ENCODE data around the gene HOXD3.

GRCh38 chr2:176109192-176109901 is 47.8 kb upstream of the HOXD3 start:
- TF ChIP-seq CTCF (IDR thresholded peaks at IDR 0.05) (no peak), POLR2A (IDR thresholded peaks at IDR 0.05) (no peak), EP300 (IDR thresholded peaks at IDR 0.05) (no peak)
